HEK293 (cell line): ENCODE data around the gene ABI3BP.

Experiments
- CTCF ChIA-PET: fragments of 350-600 bp; formaldehyde crosslinking; extraction: SDS; loops from one replicate; lab custom pipeline; 2021; ENCODE audit warnings: antibody characterized with exemption; lab: Yijun Ruan, JAX
- POLR2A ChIA-PET: fragments of 300-600 bp; formaldehyde crosslinking; extraction: SDS; loops from one replicate; lab custom pipeline; 2020; ENCODE audit warnings: antibody characterized with exemption, inconsistent platforms; lab: Yijun Ruan, JAX
- H3K27ac ChIP-seq: fragments of 200-500 bp; sonication (Bioruptor generic); 2 replicates; pipeline ENCODE4 v1.5.1; 2014; ENCODE audit warnings: low read depth, low read length, control low read depth, inconsistent platforms; ENCODE audit errors: extremely low read depth
- H3K36me3 ChIP-seq, 2 experiments: fragments of 200-500 bp in 1 of 2; sonication (Bioruptor generic) in 1 of 2; 1 replicate in 1 of 2; 2 replicates in 1 of 2; pipeline ENCODE4 v1.5.1; 2014 to 2017; ENCODE audit warnings: inconsistent platforms in 2 of 2, low read length in 2 of 2; ENCODE audit not compliant: control insufficient read depth in 2 of 2, insufficient read depth in 1 of 2
- H3K4me1 ChIP-seq: fragments of 200-500 bp; sonication (Bioruptor generic); 2 replicates; pipeline ENCODE4 v1.5.1; 2014; ENCODE audit warnings: mild to moderate bottlenecking, low read length, inconsistent platforms; ENCODE audit not compliant: control insufficient read depth, insufficient read depth
- H3K4me3 ChIP-seq: 2 replicates; pipeline ENCODE4 v1.5.1; 2011; ENCODE audit warnings: low read depth, mild to moderate bottlenecking, control low read depth, low read length, moderate library complexity
- H3K9me3 ChIP-seq: fragments of 200-500 bp; sonication (Bioruptor generic); 2 replicates; pipeline ENCODE4 v1.5.1; 2014; ENCODE audit warnings: low read depth, low read length, inconsistent platforms; ENCODE audit not compliant: control insufficient read depth, insufficient read depth
- HOXC10 ChIP-seq: sonication (generic); formaldehyde crosslinking; IDR thresholded peaks from 2 replicates; pipeline ENCODE4 v1.8.1; 2023; ENCODE audit warnings: mild to moderate bottlenecking, missing genetic modification reagents
- KLF7 ChIP-seq: fragments of 450-650 bp; formaldehyde crosslinking; IDR thresholded peaks from 2 replicates; pipeline ENCODE4 v1.5.1; 2016; ENCODE audit warnings: missing biosample characterization, missing genetic modification characterization, borderline replicate concordance
- WT1 ChIP-seq: fragments of 450-650 bp; formaldehyde crosslinking; IDR thresholded peaks from 2 replicates; pipeline ENCODE4 v1.5.1; 2016; ENCODE audit warnings: missing biosample characterization, missing genetic modification characterization
- ZFP37 ChIP-seq: fragments of 450-650 bp; formaldehyde crosslinking; IDR thresholded peaks from 2 replicates; pipeline ENCODE4 v1.5.1; 2016; ENCODE audit warnings: missing biosample characterization, missing genetic modification characterization
- ZNF10 ChIP-seq: fragments of 450-650 bp; formaldehyde crosslinking; IDR thresholded peaks from 2 replicates; pipeline ENCODE4 v1.5.1; 2017; ENCODE audit warnings: missing biosample characterization, missing genetic modification characterization
- ZNF132 ChIP-seq: fragments of 450-650 bp; formaldehyde crosslinking; IDR thresholded peaks from 2 replicates; pipeline ENCODE4 v1.5.1; 2017; ENCODE audit warnings: missing biosample characterization, missing genetic modification characterization, borderline replicate concordance
- ZNF354C ChIP-seq: fragments of 450-650 bp; formaldehyde crosslinking; IDR thresholded peaks from 2 replicates; pipeline ENCODE4 v1.5.1; 2016; ENCODE audit warnings: missing biosample characterization, missing genetic modification characterization, low read depth, borderline replicate concordance
- ZNF514 ChIP-seq: fragments of 450-650 bp; formaldehyde crosslinking; IDR thresholded peaks from 2 replicates; pipeline ENCODE4 v1.5.1; 2016; ENCODE audit warnings: missing biosample characterization, missing genetic modification characterization
- ZNF544 ChIP-seq: fragments of 450-650 bp; formaldehyde crosslinking; IDR thresholded peaks from 2 replicates; pipeline ENCODE4 v1.5.0; 2017; ENCODE audit warnings: missing biosample characterization, missing genetic modification characterization
- ZNF558 ChIP-seq: fragments of 450-650 bp; formaldehyde crosslinking; IDR thresholded peaks from 2 replicates; pipeline ENCODE4 v1.5.1; 2016; ENCODE audit warnings: missing biosample characterization, missing genetic modification characterization
- ZNF571 ChIP-seq: fragments of 450-650 bp; formaldehyde crosslinking; IDR thresholded peaks from 2 replicates; pipeline ENCODE4 v1.5.0; 2017; ENCODE audit warnings: missing biosample characterization, missing genetic modification characterization
- ZNF621 ChIP-seq: fragments of 450-650 bp; formaldehyde crosslinking; IDR thresholded peaks from 2 replicates; pipeline ENCODE4 v1.5.1; 2017; ENCODE audit warnings: missing biosample characterization, missing genetic modification characterization
- ZNF660 ChIP-seq: fragments of 450-650 bp; IDR thresholded peaks from 2 replicates; pipeline ENCODE4 v1.5.1; 2018; ENCODE audit warnings: missing biosample characterization, mild to moderate bottlenecking, missing genetic modification characterization
- TF ChIP-seq, protein P1 (sequence below): fragments of 450-650 bp; formaldehyde crosslinking; IDR thresholded peaks from 2 replicates; pipeline ENCODE4 v1.5.1; 2016; ENCODE audit warnings: missing biosample characterization, missing genetic modification characterization
- TF ChIP-seq, protein P2 (sequence below): fragments of 450-650 bp; formaldehyde crosslinking; IDR thresholded peaks from 2 replicates; pipeline ENCODE4 v1.5.1; 2017; ENCODE audit warnings: missing biosample characterization, missing genetic modification characterization
- TF ChIP-seq, protein P3 (sequence below): fragments of 450-650 bp; formaldehyde crosslinking; IDR thresholded peaks from 2 replicates; pipeline ENCODE4 v1.5.1; 2016; ENCODE audit warnings: missing biosample characterization, missing genetic modification characterization
- TF ChIP-seq, protein P4 (sequence below): fragments of 450-650 bp; formaldehyde crosslinking; IDR thresholded peaks from 2 replicates; pipeline ENCODE4 v1.5.1; 2016; ENCODE audit warnings: missing biosample characterization, missing genetic modification characterization
- TF ChIP-seq, protein P5 (sequence below): fragments of 450-650 bp; formaldehyde crosslinking; IDR thresholded peaks from 2 replicates; pipeline ENCODE4 v1.5.1; 2016; ENCODE audit warnings: missing biosample characterization, missing genetic modification characterization
- TF ChIP-seq, protein P6 (sequence below): fragments of 450-650 bp; formaldehyde crosslinking; IDR thresholded peaks from 2 replicates; pipeline ENCODE4 v1.5.1; 2016; ENCODE audit warnings: missing biosample characterization, missing genetic modification characterization

Gene ABI3BP

DNA sequence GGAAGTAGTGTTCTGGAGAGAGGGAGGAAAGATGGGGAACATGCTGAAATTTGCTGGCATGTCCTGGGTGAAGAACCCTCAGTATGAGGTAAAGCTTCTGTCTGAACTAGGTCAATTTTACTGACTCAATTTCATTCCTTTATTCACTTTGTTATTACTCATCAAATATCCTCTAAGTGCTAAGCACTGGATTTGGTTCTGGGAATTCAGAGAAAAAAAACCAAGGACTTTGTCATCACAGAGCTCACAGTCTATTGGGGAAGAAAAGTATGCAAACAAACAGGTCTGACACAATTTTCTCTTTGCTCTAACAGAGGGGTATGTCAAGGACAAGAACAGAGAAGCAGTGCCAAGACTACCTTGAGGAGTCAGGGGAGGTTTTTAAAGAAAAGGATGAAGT is 215.9 kb downstream of the ABI3BP start:
- Histone ChIP-seq H3K9me3 (no peaks in the 10 kb centered on the region), H3K36me3 (no peaks in the 10 kb centered on the region), H3K4me1 (no peaks in the 10 kb centered on the region), H3K27ac (no peak overlapping the region), H3K4me3 (no peak overlapping the region)
- CTCF ChIA-PET, result interaction anchor here (1.5 to 1.6 kb wide), 2 partner anchors 10 to 19 kb away, joined by 4 to 5 read pairs; no protein-coding TSS in a partner anchor
- TF ChIP-seq ZNF660 (tag by site-specific recombination), result no peak
- TF ChIP-seq ZNF132 (tag by site-specific recombination), result no peak
- TF ChIP-seq, protein P1, sequence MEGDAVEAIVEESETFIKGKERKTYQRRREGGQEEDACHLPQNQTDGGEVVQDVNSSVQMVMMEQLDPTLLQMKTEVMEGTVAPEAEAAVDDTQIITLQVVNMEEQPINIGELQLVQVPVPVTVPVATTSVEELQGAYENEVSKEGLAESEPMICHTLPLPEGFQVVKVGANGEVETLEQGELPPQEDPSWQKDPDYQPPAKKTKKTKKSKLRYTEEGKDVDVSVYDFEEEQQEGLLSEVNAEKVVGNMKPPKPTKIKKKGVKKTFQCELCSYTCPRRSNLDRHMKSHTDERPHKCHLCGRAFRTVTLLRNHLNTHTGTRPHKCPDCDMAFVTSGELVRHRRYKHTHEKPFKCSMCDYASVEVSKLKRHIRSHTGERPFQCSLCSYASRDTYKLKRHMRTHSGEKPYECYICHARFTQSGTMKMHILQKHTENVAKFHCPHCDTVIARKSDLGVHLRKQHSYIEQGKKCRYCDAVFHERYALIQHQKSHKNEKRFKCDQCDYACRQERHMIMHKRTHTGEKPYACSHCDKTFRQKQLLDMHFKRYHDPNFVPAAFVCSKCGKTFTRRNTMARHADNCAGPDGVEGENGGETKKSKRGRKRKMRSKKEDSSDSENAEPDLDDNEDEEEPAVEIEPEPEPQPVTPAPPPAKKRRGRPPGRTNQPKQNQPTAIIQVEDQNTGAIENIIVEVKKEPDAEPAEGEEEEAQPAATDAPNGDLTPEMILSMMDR (tag by site-specific recombination), result no peak
- TF ChIP-seq, protein P2, sequence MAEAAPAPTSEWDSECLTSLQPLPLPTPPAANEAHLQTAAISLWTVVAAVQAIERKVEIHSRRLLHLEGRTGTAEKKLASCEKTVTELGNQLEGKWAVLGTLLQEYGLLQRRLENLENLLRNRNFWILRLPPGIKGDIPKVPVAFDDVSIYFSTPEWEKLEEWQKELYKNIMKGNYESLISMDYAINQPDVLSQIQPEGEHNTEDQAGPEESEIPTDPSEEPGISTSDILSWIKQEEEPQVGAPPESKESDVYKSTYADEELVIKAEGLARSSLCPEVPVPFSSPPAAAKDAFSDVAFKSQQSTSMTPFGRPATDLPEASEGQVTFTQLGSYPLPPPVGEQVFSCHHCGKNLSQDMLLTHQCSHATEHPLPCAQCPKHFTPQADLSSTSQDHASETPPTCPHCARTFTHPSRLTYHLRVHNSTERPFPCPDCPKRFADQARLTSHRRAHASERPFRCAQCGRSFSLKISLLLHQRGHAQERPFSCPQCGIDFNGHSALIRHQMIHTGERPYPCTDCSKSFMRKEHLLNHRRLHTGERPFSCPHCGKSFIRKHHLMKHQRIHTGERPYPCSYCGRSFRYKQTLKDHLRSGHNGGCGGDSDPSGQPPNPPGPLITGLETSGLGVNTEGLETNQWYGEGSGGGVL (tag by site-specific recombination), result no peak
- no peak for TF ChIP-seq ZFP37
- TF ChIP-seq ZNF10 (tag by site-specific recombination), result no peak
- no peak for TF ChIP-seq KLF7 (tag by site-specific recombination)
- TF ChIP-seq ZNF558, result no peak
- TF ChIP-seq ZNF354C (tag by site-specific recombination), result no peak
- TF ChIP-seq, protein P3, sequence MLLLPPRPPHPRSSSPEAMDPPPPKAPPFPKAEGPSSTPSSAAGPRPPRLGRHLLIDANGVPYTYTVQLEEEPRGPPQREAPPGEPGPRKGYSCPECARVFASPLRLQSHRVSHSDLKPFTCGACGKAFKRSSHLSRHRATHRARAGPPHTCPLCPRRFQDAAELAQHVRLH (tag by site-specific recombination), result no peak
- TF ChIP-seq ZNF544 (tag by site-specific recombination), result no peak
- TF ChIP-seq, protein P4, sequence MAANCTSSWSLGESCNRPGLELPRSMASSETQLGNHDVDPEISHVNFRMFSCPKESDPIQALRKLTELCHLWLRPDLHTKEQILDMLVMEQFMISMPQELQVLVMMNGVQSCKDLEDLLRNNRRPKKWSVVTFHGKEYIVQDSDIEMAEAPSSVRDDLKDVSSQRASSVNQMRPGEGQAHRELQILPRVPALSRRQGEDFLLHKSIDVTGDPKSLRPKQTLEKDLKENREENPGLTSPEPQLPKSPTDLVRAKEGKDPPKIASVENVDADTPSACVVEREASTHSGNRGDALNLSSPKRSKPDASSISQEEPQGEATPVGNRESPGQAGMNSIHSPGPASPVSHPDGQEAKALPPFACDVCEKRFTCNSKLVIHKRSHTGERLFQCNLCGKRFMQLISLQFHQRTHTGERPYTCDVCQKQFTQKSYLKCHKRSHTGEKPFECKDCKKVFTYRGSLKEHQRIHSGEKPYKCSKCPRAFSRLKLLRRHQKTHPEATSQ (tag by site-specific recombination), result no peak
- TF ChIP-seq, protein P5, sequence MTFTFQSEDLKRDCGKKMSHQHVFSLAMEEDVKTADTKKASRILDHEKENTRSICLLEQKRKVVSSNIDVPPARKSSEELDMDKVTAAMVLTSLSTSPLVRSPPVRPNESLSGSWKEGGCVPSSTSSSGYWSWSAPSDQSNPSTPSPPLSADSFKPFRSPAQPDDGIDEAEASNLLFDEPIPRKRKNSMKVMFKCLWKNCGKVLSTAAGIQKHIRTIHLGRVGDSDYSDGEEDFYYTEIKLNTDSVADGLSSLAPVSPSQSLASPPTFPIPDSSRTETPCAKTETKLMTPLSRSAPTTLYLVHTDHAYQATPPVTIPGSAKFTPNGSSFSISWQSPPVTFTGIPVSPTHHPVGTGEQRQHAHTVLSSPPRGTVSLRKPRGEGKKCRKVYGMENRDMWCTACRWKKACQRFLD, result no peak
- no peak for TF ChIP-seq WT1 (tag by site-specific recombination)
- no peak for TF ChIP-seq ZNF621
- TF ChIP-seq ZNF571, result no peak
- no peak for TF ChIP-seq ZNF514 (tag by site-specific recombination)
- no peak for TF ChIP-seq HOXC10 (CRISPR knock-in tag)
- TF ChIP-seq, protein P6, sequence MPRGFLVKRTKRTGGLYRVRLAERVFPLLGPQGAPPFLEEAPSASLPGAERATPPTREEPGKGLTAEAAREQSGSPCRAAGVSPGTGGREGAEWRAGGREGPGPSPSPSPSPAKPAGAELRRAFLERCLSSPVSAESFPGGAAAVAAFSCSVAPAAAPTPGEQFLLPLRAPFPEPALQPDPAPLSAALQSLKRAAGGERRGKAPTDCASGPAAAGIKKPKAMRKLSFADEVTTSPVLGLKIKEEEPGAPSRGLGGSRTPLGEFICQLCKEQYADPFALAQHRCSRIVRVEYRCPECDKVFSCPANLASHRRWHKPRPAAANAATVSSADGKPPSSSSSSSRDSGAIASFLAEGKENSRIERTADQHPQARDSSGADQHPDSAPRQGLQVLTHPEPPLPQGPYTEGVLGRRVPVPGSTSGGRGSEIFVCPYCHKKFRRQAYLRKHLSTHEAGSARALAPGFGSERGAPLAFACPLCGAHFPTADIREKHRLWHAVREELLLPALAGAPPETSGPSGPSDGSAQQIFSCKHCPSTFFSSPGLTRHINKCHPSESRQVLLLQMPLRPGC (tag by site-specific recombination), result no peak
- POLR2A ChIA-PET, result no interaction called here
